ENCODE results near the gene TMCC1.
A peak's percentile ranks its signal among the peaks of the same experiment; 100 is the strongest.
"Not testable (repeated sequence)": the region's sequence is repeated elsewhere in the genome, so short reads cannot be mapped to it uniquely, and the experiment has no call there.

Gene TMCC1

GRCh38 chr3:129837065-129837642 is 56.4 kb downstream of the TMCC1 start:
- Mint-ChIP-seq H3K27ac (no peak overlapping the region), H3K36me3 (peaks cover 16 to 30% of the 10 kb centered on the region in 2 donors), H3K9me3 (no peaks in the 10 kb centered on the region), H3K27me3 (no peaks in the 10 kb centered on the region), H3K4me1 (peaks cover 0 to 3% of the 10 kb centered on the region in 2 donors), H3K4me3 (no peak overlapping the region)
- DNase-seq (no peak), ATAC-seq (replicated peaks) (no peak)

- H3K27ac Mint-ChIP-seq: no peak overlapping the region
- no peak for ATAC-seq (replicated peaks)
- H3K4me3 Mint-ChIP-seq: no peak overlapping the region
- no peaks in the 10 kb centered on the region for H3K27me3 Mint-ChIP-seq
- no peaks in the 10 kb centered on the region for H3K9me3 Mint-ChIP-seq
- H3K36me3 Mint-ChIP-seq: peaks cover 16 to 30% of the 10 kb centered on the region in 2 donors
- DNase-seq: no peak
- H3K4me1 Mint-ChIP-seq: peaks cover 0 to 3% of the 10 kb centered on the region in 2 donors
These were observed 57.0 kb downstream of the TMCC1 start for GRCh38 chr3:129836381-129837064.

- peaks cover 0 to 3% of the 10 kb centered on the region in 2 donors for H3K4me1 Mint-ChIP-seq
- H3K36me3 Mint-ChIP-seq: peaks cover 11 to 22% of the 10 kb centered on the region in 2 donors
- H3K27ac Mint-ChIP-seq: no peak overlapping the region
- no peaks in the 10 kb centered on the region for H3K9me3 Mint-ChIP-seq
- no peak overlapping the region for H3K4me3 Mint-ChIP-seq
- ATAC-seq (replicated peaks) (no peak), DNase-seq (no peak)
- H3K27me3 Mint-ChIP-seq: no peaks in the 10 kb centered on the region
These were observed 58.3 kb downstream of the TMCC1 start for GRCh38 chr3:129835198-129835597.

- Mint-ChIP-seq H3K4me3 (no peak overlapping the region), H3K27ac (no peak overlapping the region), H3K4me1 (peaks cover 0 to 3% of the 10 kb centered on the region in 2 donors), H3K27me3 (no peaks in the 10 kb centered on the region), H3K9me3 (no peaks in the 10 kb centered on the region), H3K36me3 (peaks cover 11 to 15% of the 10 kb centered on the region in 2 donors)
- no peak for DNase-seq
- ATAC-seq (replicated peaks): no peak
These were observed 58.9 kb downstream of the TMCC1 start for GRCh38 chr3:129834580-129834979.

GRCh38 chr3:129831942-129832341 is 61.6 kb downstream of the TMCC1 start:
- not testable (repeated sequence) for ATAC-seq (replicated peaks); H3K9me3 Mint-ChIP-seq; H3K4me3 Mint-ChIP-seq; H3K27me3 Mint-ChIP-seq; H3K36me3 Mint-ChIP-seq; H3K27ac Mint-ChIP-seq; DNase-seq
- H3K4me1 Mint-ChIP-seq: peaks cover 8 to 14% of the 10 kb centered on the region in 2 donors

- DNase-seq: no peak
- no peak overlapping the region for H3K27ac Mint-ChIP-seq
- no peak for ATAC-seq (replicated peaks)
- H3K27me3 Mint-ChIP-seq: no peaks in the 10 kb centered on the region
- H3K4me3 Mint-ChIP-seq: no peak overlapping the region
- H3K36me3 Mint-ChIP-seq: peaks cover 3 to 4% of the 10 kb centered on the region in 2 donors
- peaks cover 8 to 14% of the 10 kb centered on the region in 2 donors for H3K4me1 Mint-ChIP-seq
- no peaks in the 10 kb centered on the region for H3K9me3 Mint-ChIP-seq
These were observed 62.0 kb downstream of the TMCC1 start for GRCh38 chr3:129831503-129831902.

GRCh38 chr3:129829640-129830039 is 63.9 kb downstream of the TMCC1 start:
- H3K36me3 Mint-ChIP-seq: peaks cover 0 to 1% of the 10 kb centered on the region in 2 donors
- H3K4me3 Mint-ChIP-seq: no peak overlapping the region
- no peaks in the 10 kb centered on the region for H3K9me3 Mint-ChIP-seq
- H3K27ac Mint-ChIP-seq: no peak overlapping the region
- ATAC-seq (replicated peaks) (peak; percentile 66 to 77), DNase-seq (no peak)
- no peaks in the 10 kb centered on the region for H3K27me3 Mint-ChIP-seq
- H3K4me1 Mint-ChIP-seq: peaks cover 11 to 24% of the 10 kb centered on the region in 2 donors

- Mint-ChIP-seq H3K36me3 (peaks cover 0 to 1% of the 10 kb centered on the region in 2 donors), H3K4me3 (no peak overlapping the region), H3K9me3 (no peaks in the 10 kb centered on the region), H3K27me3 (no peaks in the 10 kb centered on the region), H3K4me1 (peaks cover 13 to 30% of the 10 kb centered on the region in 2 donors), H3K27ac (no peak overlapping the region)
- peak; percentile 20 for DNase-seq
- peak; percentile 91 to 93 for ATAC-seq (replicated peaks)
These were observed 65.7 kb downstream of the TMCC1 start for GRCh38 chr3:129827765-129828164.

- Mint-ChIP-seq H3K4me1 (peaks cover 14 to 42% of the 10 kb centered on the region in 2 donors), H3K9me3 (no peaks in the 10 kb centered on the region), H3K27me3 (no peaks in the 10 kb centered on the region), H3K27ac (no peak overlapping the region), H3K36me3 (peaks cover 0 to 3% of the 10 kb centered on the region in 2 donors), H3K4me3 (no peak overlapping the region)
- ATAC-seq (replicated peaks): peak; percentile 60 to 73
- peak; percentile 32 for DNase-seq
These were observed 68.5 kb downstream of the TMCC1 start for GRCh38 chr3:129824926-129825541.

GRCh38 chr3:129822679-129823078 is 70.8 kb downstream of the TMCC1 start:
- Mint-ChIP-seq H3K4me3 (no peak overlapping the region), H3K4me1 (peaks cover 7 to 31% of the 10 kb centered on the region in 2 donors), H3K27ac (no peak overlapping the region), H3K36me3 (peaks cover 0 to 3% of the 10 kb centered on the region in 2 donors), H3K27me3 (no peaks in the 10 kb centered on the region), H3K9me3 (no peaks in the 10 kb centered on the region)
- ATAC-seq (replicated peaks) (no peak), DNase-seq (no peak)

- Mint-ChIP-seq H3K27ac (no peak overlapping the region), H3K4me1 (peaks cover 6 to 28% of the 10 kb centered on the region in 2 donors), H3K27me3 (no peaks in the 10 kb centered on the region), H3K4me3 (no peak overlapping the region), H3K36me3 (peaks cover 0 to 2% of the 10 kb centered on the region in 2 donors), H3K9me3 (no peaks in the 10 kb centered on the region)
- no peak for DNase-seq
- ATAC-seq (replicated peaks): no peak
These were observed 71.3 kb downstream of the TMCC1 start for GRCh38 chr3:129822241-129822640.

- Mint-ChIP-seq H3K9me3 (peaks cover 2 to 3% of the 10 kb centered on the region in 2 donors), H3K27me3 (no peaks in the 10 kb centered on the region), H3K4me1 (peaks cover 8 to 27% of the 10 kb centered on the region in 2 donors), H3K27ac (no peak overlapping the region), H3K4me3 (no peak overlapping the region), H3K36me3 (peaks cover 11% of the 10 kb centered on the region in 2 donors)
- DNase-seq (no peak), ATAC-seq (replicated peaks) (no peak)
These were observed 72.9 kb downstream of the TMCC1 start for GRCh38 chr3:129820587-129820986.

GRCh38 chr3:129812589-129812988 is 80.9 kb downstream of the TMCC1 start:
- peaks cover 8 to 21% of the 10 kb centered on the region in 2 donors for H3K4me1 Mint-ChIP-seq
- no peak overlapping the region for H3K27ac Mint-ChIP-seq
- H3K36me3 Mint-ChIP-seq: peaks cover 28 to 40% of the 10 kb centered on the region in 2 donors
- H3K27me3 Mint-ChIP-seq: no peaks in the 10 kb centered on the region
- DNase-seq (no peak), ATAC-seq (replicated peaks) (no peak)
- H3K9me3 Mint-ChIP-seq: peaks cover 9 to 12% of the 10 kb centered on the region in 2 donors
- no peak overlapping the region for H3K4me3 Mint-ChIP-seq

- Mint-ChIP-seq H3K4me3 (no peak overlapping the region), H3K27ac (no peak overlapping the region), H3K27me3 (no peaks in the 10 kb centered on the region), H3K36me3 (peaks cover 9 to 25% of the 10 kb centered on the region in 2 donors), H3K4me1 (peaks cover 2 to 17% of the 10 kb centered on the region in 2 donors), H3K9me3 (peaks cover under 1 to 3% of the 10 kb centered on the region in 2 donors)
- DNase-seq (no peak), ATAC-seq (replicated peaks) (no peak)
These were observed 84.2 kb downstream of the TMCC1 start for GRCh38 chr3:129809297-129809696.

GRCh38 chr3:129796146-129796545 is 97.4 kb downstream of the TMCC1 start:
- no peak overlapping the region for H3K27ac Mint-ChIP-seq
- DNase-seq (no peak), ATAC-seq (replicated peaks) (no peak)
- H3K36me3 Mint-ChIP-seq: peaks cover 0 to 4% of the 10 kb centered on the region in 2 donors
- no peak overlapping the region for H3K4me3 Mint-ChIP-seq
- no peaks in the 10 kb centered on the region for H3K27me3 Mint-ChIP-seq
- peaks cover 8 to 29% of the 10 kb centered on the region in 2 donors for H3K4me1 Mint-ChIP-seq
- no peaks in the 10 kb centered on the region for H3K9me3 Mint-ChIP-seq
